HCT116 (cell line): Measurements from ENCODE around the gene TUBA8.

Source experiments
- TF ChIP-seq, protein P1 (sequence below), 3 experiments: fragments of 200-600 bp in 1 of 3; sonication (generic) in 1 of 3; IDR thresholded peaks in 2 of 3; conservative IDR thresholded peaks in 1 of 3; 2 replicates each; pipeline ENCODE4 v1.5.1; 2012 to 2017; ENCODE audit warnings: low read depth in 2 of 3, low read length in 2 of 3, antibody characterized with exemption in 1 of 3, borderline replicate concordance in 1 of 3, control low read depth in 1 of 3, mild to moderate bottlenecking in 1 of 3, mixed read lengths in 1 of 3, mixed run types in 1 of 3, moderate library complexity in 1 of 3; ENCODE audit not compliant: insufficient read depth in 1 of 3
- TF ChIP-seq, protein P2 (sequence below): IDR thresholded peaks from 2 replicates; pipeline ENCODE4 v1.6.1; 2012; ENCODE audit warnings: low read depth

DNA sequence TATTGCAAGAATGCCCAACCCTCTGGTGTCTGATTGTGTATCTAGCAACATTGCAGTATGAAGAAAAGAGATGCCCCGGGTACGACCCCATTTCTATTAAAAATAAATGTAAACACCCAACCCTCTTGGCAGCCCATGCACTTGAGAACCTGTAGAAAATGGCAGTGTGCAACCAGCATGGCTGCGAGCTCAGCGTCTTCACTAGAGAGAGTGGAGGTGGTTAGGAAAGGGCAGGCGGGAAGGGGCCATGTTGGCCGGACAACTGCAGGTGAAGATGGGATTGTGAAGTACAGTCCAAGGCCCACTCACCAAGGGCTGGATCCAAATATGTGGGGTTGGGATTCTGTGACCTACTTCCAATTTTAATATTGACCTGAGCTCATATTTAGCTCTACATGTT is 16.9 kb upstream of the TUBA8 start:
- TF ChIP-seq, protein P1, sequence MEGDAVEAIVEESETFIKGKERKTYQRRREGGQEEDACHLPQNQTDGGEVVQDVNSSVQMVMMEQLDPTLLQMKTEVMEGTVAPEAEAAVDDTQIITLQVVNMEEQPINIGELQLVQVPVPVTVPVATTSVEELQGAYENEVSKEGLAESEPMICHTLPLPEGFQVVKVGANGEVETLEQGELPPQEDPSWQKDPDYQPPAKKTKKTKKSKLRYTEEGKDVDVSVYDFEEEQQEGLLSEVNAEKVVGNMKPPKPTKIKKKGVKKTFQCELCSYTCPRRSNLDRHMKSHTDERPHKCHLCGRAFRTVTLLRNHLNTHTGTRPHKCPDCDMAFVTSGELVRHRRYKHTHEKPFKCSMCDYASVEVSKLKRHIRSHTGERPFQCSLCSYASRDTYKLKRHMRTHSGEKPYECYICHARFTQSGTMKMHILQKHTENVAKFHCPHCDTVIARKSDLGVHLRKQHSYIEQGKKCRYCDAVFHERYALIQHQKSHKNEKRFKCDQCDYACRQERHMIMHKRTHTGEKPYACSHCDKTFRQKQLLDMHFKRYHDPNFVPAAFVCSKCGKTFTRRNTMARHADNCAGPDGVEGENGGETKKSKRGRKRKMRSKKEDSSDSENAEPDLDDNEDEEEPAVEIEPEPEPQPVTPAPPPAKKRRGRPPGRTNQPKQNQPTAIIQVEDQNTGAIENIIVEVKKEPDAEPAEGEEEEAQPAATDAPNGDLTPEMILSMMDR (IDR thresholded peaks at IDR 0.05 in 2 of 3, conservative IDR thresholded peaks at IDR 0.05 in 1 of 3; ENCODE audit: borderline replicate concordance in 1 of 3, insufficient read depth in 1 of 3, low read depth in 2 of 3, low read length in 2 of 3): no peak
- TF ChIP-seq, protein P2, sequence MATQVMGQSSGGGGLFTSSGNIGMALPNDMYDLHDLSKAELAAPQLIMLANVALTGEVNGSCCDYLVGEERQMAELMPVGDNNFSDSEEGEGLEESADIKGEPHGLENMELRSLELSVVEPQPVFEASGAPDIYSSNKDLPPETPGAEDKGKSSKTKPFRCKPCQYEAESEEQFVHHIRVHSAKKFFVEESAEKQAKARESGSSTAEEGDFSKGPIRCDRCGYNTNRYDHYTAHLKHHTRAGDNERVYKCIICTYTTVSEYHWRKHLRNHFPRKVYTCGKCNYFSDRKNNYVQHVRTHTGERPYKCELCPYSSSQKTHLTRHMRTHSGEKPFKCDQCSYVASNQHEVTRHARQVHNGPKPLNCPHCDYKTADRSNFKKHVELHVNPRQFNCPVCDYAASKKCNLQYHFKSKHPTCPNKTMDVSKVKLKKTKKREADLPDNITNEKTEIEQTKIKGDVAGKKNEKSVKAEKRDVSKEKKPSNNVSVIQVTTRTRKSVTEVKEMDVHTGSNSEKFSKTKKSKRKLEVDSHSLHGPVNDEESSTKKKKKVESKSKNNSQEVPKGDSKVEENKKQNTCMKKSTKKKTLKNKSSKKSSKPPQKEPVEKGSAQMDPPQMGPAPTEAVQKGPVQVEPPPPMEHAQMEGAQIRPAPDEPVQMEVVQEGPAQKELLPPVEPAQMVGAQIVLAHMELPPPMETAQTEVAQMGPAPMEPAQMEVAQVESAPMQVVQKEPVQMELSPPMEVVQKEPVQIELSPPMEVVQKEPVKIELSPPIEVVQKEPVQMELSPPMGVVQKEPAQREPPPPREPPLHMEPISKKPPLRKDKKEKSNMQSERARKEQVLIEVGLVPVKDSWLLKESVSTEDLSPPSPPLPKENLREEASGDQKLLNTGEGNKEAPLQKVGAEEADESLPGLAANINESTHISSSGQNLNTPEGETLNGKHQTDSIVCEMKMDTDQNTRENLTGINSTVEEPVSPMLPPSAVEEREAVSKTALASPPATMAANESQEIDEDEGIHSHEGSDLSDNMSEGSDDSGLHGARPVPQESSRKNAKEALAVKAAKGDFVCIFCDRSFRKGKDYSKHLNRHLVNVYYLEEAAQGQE: no peak
